K562 (cell line): ENCODE measurements around the gene ELP5. TPM values are rescaled to one million over a fixed set of nuclear protein-coding genes. Genes with fewer than 3 reads are reported as not detected.

Experiments used
- AFF4 ChIP-seq: sonication (generic); formaldehyde crosslinking; IDR thresholded peaks from 2 replicates; pipeline ENCODE4 v1.8.0; 2023; ENCODE audit warnings: mild to moderate bottlenecking, missing genetic modification reagents
- CCNT2 ChIP-seq: IDR thresholded peaks from 2 replicates; pipeline ENCODE4 v1.6.1; 2011; ENCODE audit warnings: borderline replicate concordance, low read depth, mild to moderate bottlenecking, moderate library complexity, mixed read lengths, low read length; ENCODE audit not compliant: insufficient read length; ENCODE audit errors: extremely low read depth
- EGR1 ChIP-seq: fragments of 450-650 bp; conservative IDR thresholded peaks from 2 replicates; pipeline ENCODE4 v1.6.1; 2017; ENCODE audit warnings: mild to moderate bottlenecking
- HMG20B ChIP-seq: fragments of 250-450 bp; sonication (Bioruptor Pico); IDR thresholded peaks from 2 replicates; pipeline ENCODE4 v1.5.0; 2021; ENCODE audit warnings: mild to moderate bottlenecking
- MNT ChIP-seq, 2 experiments: fragments of 450-650 bp; conservative IDR thresholded peaks; 2 replicates each; pipeline ENCODE4 v1.6.1; 2017; ENCODE audit warnings: mild to moderate bottlenecking in 2 of 2, moderate library complexity in 2 of 2
- MYC ChIP-seq, 2 experiments: fragments of 250-450 bp in 1 of 2; sonication (Bioruptor Pico) in 1 of 2; IDR thresholded peaks; 2 replicates each; pipeline versions ENCODE4 v1.5.1 to v1.6.1; 2012 to 2021; ENCODE audit warnings: low read depth in 2 of 2, borderline replicate concordance in 1 of 2, improper control_type of control experiment in 1 of 2, low read length in 1 of 2, mild to moderate bottlenecking in 1 of 2, moderate library complexity in 1 of 2
- RAD21 ChIP-seq, 2 experiments: fragments of 250-450 bp in 1 of 2; fragments of 450-650 bp in 1 of 2; sonication (Bioruptor Pico) in 1 of 2; formaldehyde crosslinking in 1 of 2; IDR thresholded peaks in 1 of 2; conservative IDR thresholded peaks in 1 of 2; 2 replicates each; pipeline versions ENCODE4 v1.4.0 to v1.8.0; 2020 to 2022; ENCODE audit warnings: mild to moderate bottlenecking in 2 of 2, moderate library complexity in 1 of 2
- SP1 ChIP-seq: sonication (generic); formaldehyde crosslinking; IDR thresholded peaks from 2 replicates; pipeline ENCODE4 v1.8.1; 2022; ENCODE audit warnings: mild to moderate bottlenecking, missing genetic modification reagents
- TEAD4 ChIP-seq, 2 experiments: sonication (generic) in 1 of 2; formaldehyde crosslinking in 1 of 2; IDR thresholded peaks; 2 replicates each; pipeline versions ENCODE4 v1.6.1 to v1.8.0; 2012 to 2022; ENCODE audit warnings: borderline replicate concordance in 1 of 2, inconsistent platforms in 1 of 2, low read length in 1 of 2, mild to moderate bottlenecking in 1 of 2, missing genetic modification reagents in 1 of 2
- ZNF133 ChIP-seq: fragments of 250-450 bp; sonication (Bioruptor Pico); IDR thresholded peaks from 2 replicates; pipeline ENCODE4 v1.4.0; 2020; ENCODE audit warnings: mild to moderate bottlenecking
- ZNF217 ChIP-seq: sonication (generic); formaldehyde crosslinking; IDR thresholded peaks from 2 replicates; pipeline ENCODE4 v1.8.0; 2022; ENCODE audit warnings: mild to moderate bottlenecking, missing genetic modification reagents
- ZNF316 ChIP-seq: fragments of 450-650 bp; IDR thresholded peaks from 2 replicates; pipeline ENCODE4 v1.6.1; 2016
- ZNF764 ChIP-seq: fragments of 250-450 bp; sonication (Bioruptor Pico); IDR thresholded peaks from 2 replicates; pipeline ENCODE4 v1.4.0; 2020; ENCODE audit warnings: low read depth, mild to moderate bottlenecking, moderate library complexity
- polyA plus RNA-seq, 8 experiments: library from polyadenylated mRNA; depleted of rRNA in 4 of 8; stranded (reverse) in 5 of 8; unstranded in 3 of 8; fragments of >200 nt; fragmentation: Nextera tagmentation in 2 of 8; fragmentation: Illumina TruSeq in 1 of 8; extraction: Ambion mirVana in 2 of 8; extraction: Trizol in 1 of 8; gene quantifications; 2 replicates each; pipeline versions ENCODE4 v1.2.1 to v1.2.3, GENCODE V29; 2011 to 2014; ENCODE audit warnings: inconsistent platforms in 1 of 8, missing spikeins in 1 of 8
- total RNA-seq, 7 experiments: library from RNA; depleted of rRNA in 6 of 7; stranded (reverse); fragments of >200 nt in 6 of 7; fragmentation: Illumina TruSeq in 2 of 7; extraction: Trizol in 2 of 7; gene quantifications; 2 replicates each; pipeline versions ENCODE4 v1.2.1 to v1.2.3, GENCODE V29; 2011 to 2021; ENCODE audit warnings: low replicate concordance in 1 of 7
- TF ChIP-seq, protein P1 (sequence below): sonication (generic); formaldehyde crosslinking; IDR thresholded peaks from 2 replicates; pipeline ENCODE4 v1.9.0; 2022; ENCODE audit warnings: mild to moderate bottlenecking, missing genetic modification reagents
- TF ChIP-seq, protein P2 (sequence below): fragments of 450-650 bp; IDR thresholded peaks from 2 replicates; pipeline ENCODE4 v1.6.1; 2016; ENCODE audit warnings: antibody characterized with exemption

Gene ELP5
- total and polyA plus RNA-seq, 9 of the 15 experiments (the other 6 are each of a cell fraction or from before 2014, with no cell fraction given) = 25.7 to 77.9 (median 52.9) TPM

DNA sequence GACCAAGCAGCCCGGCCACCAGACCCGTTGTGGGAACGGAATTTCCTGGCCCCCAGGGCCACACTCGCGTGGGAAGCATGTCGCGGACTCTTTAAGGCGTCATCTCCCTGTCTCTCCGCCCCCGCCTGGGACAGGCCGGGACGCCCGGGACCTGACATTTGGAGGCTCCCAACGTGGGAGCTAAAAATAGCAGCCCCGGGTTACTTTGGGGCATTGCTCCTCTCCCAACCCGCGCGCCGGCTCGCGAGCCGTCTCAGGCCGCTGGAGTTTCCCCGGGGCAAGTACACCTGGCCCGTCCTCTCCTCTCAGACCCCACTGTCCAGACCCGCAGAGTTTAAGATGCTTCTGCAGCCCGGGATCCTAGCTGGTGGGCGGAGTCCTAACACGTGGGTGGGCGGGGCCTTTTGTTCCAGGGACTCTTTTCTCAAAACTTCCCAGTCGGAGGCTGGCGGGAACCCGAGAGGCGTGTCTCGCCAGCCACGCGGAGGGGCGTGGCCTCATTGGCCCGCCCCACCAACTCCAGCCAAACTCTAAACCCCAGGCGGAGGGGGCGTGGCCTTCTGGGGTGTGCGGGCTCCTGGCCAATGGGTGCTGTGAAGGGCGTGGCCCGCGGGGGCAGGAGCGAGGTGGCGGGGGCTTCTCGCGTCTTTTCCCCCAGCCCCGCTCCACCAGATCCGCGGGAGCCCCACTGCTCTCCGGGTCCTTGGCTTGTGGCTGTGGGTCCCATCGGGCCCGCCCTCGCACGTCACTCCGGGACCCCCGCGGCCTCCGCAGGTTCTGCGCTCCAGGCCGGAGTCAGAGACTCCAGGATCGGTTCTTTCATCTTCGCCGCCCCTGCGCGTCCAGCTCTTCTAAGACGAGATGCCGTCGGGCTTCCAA is 29.3 kb downstream of the ELP5 start, which contains the start of gene SLC2A4 (continued):
- TF ChIP-seq RAD21 (CRISPR knock-in tag; conservative IDR thresholded peaks at IDR 0.05 in 1 of 2, IDR thresholded peaks at IDR 0.05 in 1 of 2) (no peak), SP1 (CRISPR knock-in tag) (peak; percentile 58; the same call in 1 of the 2 replicates), EGR1 (peak; percentile 70), ZNF316 (no peak), AFF4 (CRISPR knock-in tag) (0 out of 2 replicates have a peak, but pooled peaks have one; percentile 10), ZNF133 (CRISPR knock-in tag) (no peak), HMG20B (CRISPR knock-in tag) (no peak), ZNF217 (CRISPR knock-in tag) (no peak), CCNT2 (peak; percentile 30), MNT (conservative IDR thresholded peaks at IDR 0.05) (peak; percentile 98 to 99), MYC (IDR thresholded peaks at IDR 0.05; ENCODE audit: low read depth, low read length) (peak; percentile 92), MYC (CRISPR knock-in tag; IDR thresholded peaks at IDR 0.05; ENCODE audit: borderline replicate concordance, low read depth) (peak; percentile 46; the same call in 1 of the 2 replicates), ZNF764 (CRISPR knock-in tag) (no peak), TEAD4 (IDR thresholded peaks at IDR 0.05; ENCODE audit: low read length) (no peak), TEAD4 (CRISPR knock-in tag; IDR thresholded peaks at IDR 0.05; ENCODE audit: borderline replicate concordance) (0 out of 2 replicates have a peak, but pooled peaks have one; percentile 17)
- TF ChIP-seq, protein P1, sequence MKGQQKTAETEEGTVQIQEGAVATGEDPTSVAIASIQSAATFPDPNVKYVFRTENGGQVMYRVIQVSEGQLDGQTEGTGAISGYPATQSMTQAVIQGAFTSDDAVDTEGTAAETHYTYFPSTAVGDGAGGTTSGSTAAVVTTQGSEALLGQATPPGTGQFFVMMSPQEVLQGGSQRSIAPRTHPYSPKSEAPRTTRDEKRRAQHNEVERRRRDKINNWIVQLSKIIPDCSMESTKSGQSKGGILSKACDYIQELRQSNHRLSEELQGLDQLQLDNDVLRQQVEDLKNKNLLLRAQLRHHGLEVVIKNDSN (CRISPR knock-in tag) = peak; percentile 46; the same call in 1 of the 2 replicates
- TF ChIP-seq, protein P2, sequence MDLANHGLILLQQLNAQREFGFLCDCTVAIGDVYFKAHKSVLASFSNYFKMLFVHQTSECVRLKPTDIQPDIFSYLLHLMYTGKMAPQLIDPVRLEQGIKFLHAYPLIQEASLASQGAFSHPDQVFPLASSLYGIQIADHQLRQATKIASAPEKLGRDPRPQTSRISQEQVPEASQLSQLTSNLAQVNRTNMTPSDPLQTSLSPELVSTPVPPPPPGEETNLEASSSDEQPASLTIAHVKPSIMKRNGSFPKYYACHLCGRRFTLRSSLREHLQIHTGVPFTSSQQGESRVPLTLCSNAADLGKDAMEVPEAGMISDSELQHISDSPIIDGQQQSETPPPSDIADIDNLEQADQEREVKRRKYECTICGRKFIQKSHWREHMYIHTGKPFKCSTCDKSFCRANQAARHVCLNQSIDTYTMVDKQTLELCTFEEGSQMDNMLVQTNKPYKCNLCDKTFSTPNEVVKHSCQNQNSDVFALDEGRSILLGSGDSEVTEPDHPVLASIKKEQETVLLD = 0 out of 2 replicates have a peak, but pooled peaks have one; percentile 8
